T-helper 1 cell (primary cell): ENCODE measurements around the gene L3MBTL4.
"Not testable (repeated sequence)": the region's sequence is repeated elsewhere in the genome, so short reads cannot be mapped to it uniquely, and the experiment has no call there.

ENCODE experiments used
- DNase-seq, 5 donors: peaks; one replicate each; pipeline ENCODE4 v3.0.0-alpha.2; 2012 to 2020

L3MBTL4 gene

GRCh38 chr18:6086731-6087130 lies 328.0 kb downstream of the L3MBTL4 start:
- DNase-seq, result no peak

- DNase-seq, result no peak
Measured at GRCh38 chr18:6079406-6079805, 335.3 kb downstream of the L3MBTL4 start.

GRCh38 chr18:6078877-6079276 lies 335.8 kb downstream of the L3MBTL4 start:
- DNase-seq, result no peak

GRCh38 chr18:6072423-6072822 lies 342.3 kb downstream of the L3MBTL4 start:
- not testable (repeated sequence) for DNase-seq

- DNase-seq, result no peak
Measured at GRCh38 chr18:6069539-6069938, 345.2 kb downstream of the L3MBTL4 start.

- DNase-seq, result no peak
Measured at GRCh38 chr18:6069103-6069502, 345.6 kb downstream of the L3MBTL4 start.

- no peak for DNase-seq
Measured at GRCh38 chr18:6060149-6060548, 354.6 kb downstream of the L3MBTL4 start.

- DNase-seq, result no peak
Measured at GRCh38 chr18:6059551-6059950, 355.2 kb downstream of the L3MBTL4 start.

GRCh38 chr18:6058941-6059340 lies 355.8 kb downstream of the L3MBTL4 start:
- no peak for DNase-seq

- DNase-seq, result no peak
Measured at GRCh38 chr18:6057604-6058003, 357.1 kb downstream of the L3MBTL4 start.

GRCh38 chr18:6056171-6056910 lies 358.4 kb downstream of the L3MBTL4 start:
- DNase-seq, result no peak

- no peak for DNase-seq
Measured at GRCh38 chr18:6055711-6056110, 359.0 kb downstream of the L3MBTL4 start.

GRCh38 chr18:6054256-6054842 lies 360.4 kb downstream of the L3MBTL4 start:
- DNase-seq, result no peak

GRCh38 chr18:6052449-6052913 lies 362.2 kb downstream of the L3MBTL4 start:
- DNase-seq, result no peak

GRCh38 chr18:6047596-6047995 lies 367.1 kb downstream of the L3MBTL4 start:
- DNase-seq, result not testable (repeated sequence)

GRCh38 chr18:6044773-6045172 lies 369.9 kb downstream of the L3MBTL4 start:
- DNase-seq, result no peak

- no peak for DNase-seq
Measured at GRCh38 chr18:6044319-6044718, 370.4 kb downstream of the L3MBTL4 start.

GRCh38 chr18:6039055-6039454 lies 375.7 kb downstream of the L3MBTL4 start:
- DNase-seq, result no peak

GRCh38 chr18:6031442-6031841 lies 383.3 kb downstream of the L3MBTL4 start:
- DNase-seq, result no peak

- no peak for DNase-seq
Measured at GRCh38 chr18:6031002-6031401, 383.7 kb downstream of the L3MBTL4 start.

GRCh38 chr18:6024745-6025248 lies 389.9 kb downstream of the L3MBTL4 start:
- DNase-seq, result no peak

GRCh38 chr18:6023551-6023950 lies 391.2 kb downstream of the L3MBTL4 start:
- no peak for DNase-seq

GRCh38 chr18:6022845-6023244 lies 391.9 kb downstream of the L3MBTL4 start:
- no peak for DNase-seq

GRCh38 chr18:6022074-6022444 lies 392.7 kb downstream of the L3MBTL4 start:
- no peak for DNase-seq
